ENCODE measurements around the gene IP6K1.
"Not testable (repeated sequence)": the region's sequence is repeated elsewhere in the genome, so short reads cannot be mapped to it uniquely, and the experiment has no call there.

The IP6K1 gene

DNA sequence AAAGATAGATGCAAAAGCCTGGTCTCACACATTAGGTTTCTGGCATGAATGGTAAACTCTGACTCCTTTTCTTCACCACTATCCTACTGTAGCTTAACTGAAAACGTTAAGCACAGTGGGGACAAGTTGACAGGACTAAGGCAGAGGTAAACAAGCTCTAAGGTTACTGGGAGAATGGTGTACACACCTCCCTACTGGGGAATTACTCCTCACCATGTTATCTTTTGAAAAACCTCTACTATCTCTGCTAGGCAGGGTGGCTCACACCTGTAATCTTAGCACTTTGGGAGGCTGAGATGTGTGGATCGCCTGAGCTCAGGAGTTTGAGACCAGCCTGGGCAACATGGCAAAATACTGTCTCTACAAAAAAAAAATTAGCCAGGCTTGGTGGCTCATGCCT is 29.1 kb downstream of the IP6K1 start:
- Histone ChIP-seq H3K36me3 (ENCODE audit: insufficient read depth, low read length) (no peaks in the 10 kb centered on the region), H3K27ac (ENCODE audit: low read depth, low read length) (no peak overlapping the region), H3K4me1 (ENCODE audit: insufficient read depth, low read length) (peaks cover 12% of the 10 kb centered on the region), H3K27me3 (ENCODE audit: control insufficient read depth in 1 of 2, insufficient read depth in 2 of 2, low read length in 2 of 2) (no peaks in the 10 kb centered on the region), H3K9me3 (ENCODE audit: low read length) (no peaks in the 10 kb centered on the region), H3K4me3 (ENCODE audit: low read depth in 1 of 2, low read length in 2 of 2) (no peak overlapping the region), H3K9ac (ENCODE audit: low read length) (no peak overlapping the region)

DNA sequence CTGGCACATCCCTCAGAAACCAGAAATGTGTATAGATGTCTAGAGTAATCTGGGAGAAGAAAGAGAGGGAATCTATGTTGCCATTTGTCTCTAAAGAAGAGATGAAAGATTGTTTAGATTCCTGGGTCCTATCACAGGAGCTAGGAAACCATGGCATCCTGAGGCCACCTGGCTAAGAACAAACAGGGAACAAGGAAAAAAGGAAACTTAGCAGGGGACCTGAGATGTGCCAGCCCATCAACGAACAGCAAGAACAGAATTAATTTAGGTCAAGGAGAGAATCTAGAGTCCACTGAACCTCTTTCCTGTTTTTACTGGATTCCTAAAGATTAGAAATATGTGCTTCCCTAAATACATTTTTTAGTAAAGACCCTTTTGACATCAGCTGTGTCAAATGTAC is 30.3 kb downstream of the IP6K1 start:
- Histone ChIP-seq H3K27me3 (ENCODE audit: control insufficient read depth in 1 of 2, insufficient read depth in 2 of 2, low read length in 2 of 2) (no peaks in the 10 kb centered on the region), H3K27ac (ENCODE audit: low read depth, low read length) (no peak overlapping the region), H3K36me3 (ENCODE audit: insufficient read depth, low read length) (no peaks in the 10 kb centered on the region), H3K4me3 (ENCODE audit: low read depth in 1 of 2, low read length in 2 of 2) (no peak overlapping the region), H3K9ac (ENCODE audit: low read length) (no peak overlapping the region), H3K9me3 (ENCODE audit: low read length) (no peaks in the 10 kb centered on the region), H3K4me1 (ENCODE audit: insufficient read depth, low read length) (peaks cover 12% of the 10 kb centered on the region)

DNA sequence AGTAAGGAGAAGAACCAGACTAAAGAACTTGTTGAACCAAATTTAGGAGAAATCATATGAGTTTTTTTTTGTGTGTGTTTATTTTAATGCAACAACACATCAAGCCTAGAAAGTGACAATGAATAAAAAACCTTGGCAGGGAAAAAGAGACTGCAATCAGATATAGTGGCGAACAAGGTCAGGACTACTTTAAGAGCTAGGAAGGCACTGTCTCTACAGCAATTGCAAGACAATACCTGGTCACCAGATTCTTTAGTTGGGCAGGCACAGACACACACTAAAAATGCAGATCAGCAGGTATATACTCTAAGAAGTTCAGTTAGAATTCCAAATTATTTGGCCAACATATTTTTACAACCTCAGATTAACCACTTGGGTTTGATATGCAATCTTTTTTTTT is 31.8 kb downstream of the IP6K1 start:
- no peaks in the 10 kb centered on the region for H3K27me3 ChIP-seq (ENCODE audit: control insufficient read depth in 1 of 2, insufficient read depth in 2 of 2, low read length in 2 of 2)
- H3K4me3 ChIP-seq (ENCODE audit: low read depth in 1 of 2, low read length in 2 of 2): no peak overlapping the region
- no peaks in the 10 kb centered on the region for H3K36me3 ChIP-seq (ENCODE audit: insufficient read depth, low read length)
- H3K4me1 ChIP-seq (ENCODE audit: insufficient read depth, low read length): peaks cover 12% of the 10 kb centered on the region
- H3K9me3 ChIP-seq (ENCODE audit: low read length): no peaks in the 10 kb centered on the region
- no peak overlapping the region for H3K27ac ChIP-seq (ENCODE audit: low read depth, low read length)
- no peak overlapping the region for H3K9ac ChIP-seq (ENCODE audit: low read length)

DNA sequence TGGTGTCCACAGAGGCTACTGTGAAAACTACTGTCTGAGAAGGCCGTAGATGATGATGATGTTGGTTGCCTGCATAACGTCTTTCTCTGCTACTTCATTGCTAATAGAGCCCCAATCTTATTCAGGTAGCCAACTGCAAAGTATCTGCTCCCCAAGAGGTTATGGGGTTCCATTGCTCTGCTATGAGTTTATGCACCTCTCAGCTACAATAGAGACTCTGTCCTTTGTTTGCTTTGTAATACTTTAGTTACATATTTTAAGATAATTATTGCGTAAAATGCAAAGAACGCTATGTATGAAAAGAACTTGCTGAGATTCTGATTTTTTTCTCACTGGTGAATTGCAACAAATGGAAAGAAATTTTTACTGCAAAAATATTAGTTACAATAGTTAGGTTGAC is 34.8 kb downstream of the IP6K1 start:
- no peaks in the 10 kb centered on the region for H3K27me3 ChIP-seq (ENCODE audit: control insufficient read depth in 1 of 2, insufficient read depth in 2 of 2, low read length in 2 of 2)
- H3K9me3 ChIP-seq (ENCODE audit: low read length): no peaks in the 10 kb centered on the region
- H3K27ac ChIP-seq (ENCODE audit: low read depth, low read length): no peak overlapping the region
- H3K36me3 ChIP-seq (ENCODE audit: insufficient read depth, low read length): peaks cover 3% of the 10 kb centered on the region
- H3K4me3 ChIP-seq (ENCODE audit: low read depth in 1 of 2, low read length in 2 of 2): no peak overlapping the region
- no peak overlapping the region for H3K9ac ChIP-seq (ENCODE audit: low read length)
- H3K4me1 ChIP-seq (ENCODE audit: insufficient read depth, low read length): peaks cover 20% of the 10 kb centered on the region

DNA sequence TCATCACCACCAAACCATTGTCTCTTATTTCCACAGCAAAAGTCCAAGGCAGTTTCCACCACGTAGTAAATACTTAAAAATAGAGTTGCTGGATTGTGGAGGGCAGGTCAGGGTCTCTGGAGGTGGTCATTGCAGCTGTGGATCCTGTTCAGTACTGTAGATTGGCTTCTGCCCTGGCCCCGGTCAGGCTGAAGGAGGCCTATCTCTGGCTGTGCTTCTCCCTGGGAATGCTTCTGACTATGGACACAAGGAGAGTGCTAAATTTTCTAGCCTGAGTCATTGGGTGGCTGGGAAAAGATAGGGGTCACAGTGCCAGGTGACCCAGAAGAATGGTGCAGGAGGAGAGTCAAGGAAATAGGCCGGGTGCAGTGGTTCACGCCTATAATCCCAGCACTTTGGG is 36.3 kb downstream of the IP6K1 start:
- Histone ChIP-seq H3K27me3 (ENCODE audit: control insufficient read depth in 1 of 2, insufficient read depth in 2 of 2, low read length in 2 of 2) (no peaks in the 10 kb centered on the region), H3K9ac (ENCODE audit: low read length) (no peak overlapping the region)

DNA sequence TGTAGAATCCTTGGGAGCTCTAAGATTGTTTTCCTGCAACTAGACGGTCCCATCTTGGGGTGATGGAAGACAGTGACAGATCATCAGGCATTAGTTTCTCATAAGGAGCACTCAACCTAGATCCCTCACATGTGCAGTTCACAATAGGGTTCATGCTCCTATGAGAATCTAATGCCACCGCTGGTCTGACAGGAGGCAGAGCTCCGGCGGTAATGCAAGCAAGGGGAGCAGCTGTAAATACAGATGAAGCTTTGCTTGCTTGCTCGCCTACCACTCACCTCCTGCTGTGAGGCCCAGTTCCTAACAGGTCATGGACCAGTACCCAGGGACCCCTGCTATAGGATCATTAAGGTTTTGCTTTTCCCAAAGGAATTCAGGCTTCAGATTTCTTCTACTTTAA is 37.5 kb downstream of the IP6K1 start:
- H3K9ac ChIP-seq (ENCODE audit: low read length); H3K9me3 ChIP-seq (ENCODE audit: low read length); H3K36me3 ChIP-seq (ENCODE audit: insufficient read depth, low read length); H3K4me3 ChIP-seq (ENCODE audit: low read depth in 1 of 2, low read length in 2 of 2); H3K27ac ChIP-seq (ENCODE audit: low read depth, low read length); H3K27me3 ChIP-seq (ENCODE audit: control insufficient read depth in 1 of 2, insufficient read depth in 2 of 2, low read length in 2 of 2): not testable (repeated sequence)
- H3K4me1 ChIP-seq (ENCODE audit: insufficient read depth, low read length): peaks cover 20% of the 10 kb centered on the region

More for the DNA sequence above, 36.3 kb downstream of the IP6K1 start:
- Histone ChIP-seq H3K9me3 (ENCODE audit: low read length) (no peaks in the 10 kb centered on the region), H3K4me3 (ENCODE audit: low read depth in 1 of 2, low read length in 2 of 2) (no peak overlapping the region), H3K27ac (ENCODE audit: low read depth, low read length) (no peak overlapping the region), H3K36me3 (ENCODE audit: insufficient read depth, low read length) (peaks cover 5% of the 10 kb centered on the region), H3K4me1 (ENCODE audit: insufficient read depth, low read length) (peaks cover 20% of the 10 kb centered on the region)

DNA sequence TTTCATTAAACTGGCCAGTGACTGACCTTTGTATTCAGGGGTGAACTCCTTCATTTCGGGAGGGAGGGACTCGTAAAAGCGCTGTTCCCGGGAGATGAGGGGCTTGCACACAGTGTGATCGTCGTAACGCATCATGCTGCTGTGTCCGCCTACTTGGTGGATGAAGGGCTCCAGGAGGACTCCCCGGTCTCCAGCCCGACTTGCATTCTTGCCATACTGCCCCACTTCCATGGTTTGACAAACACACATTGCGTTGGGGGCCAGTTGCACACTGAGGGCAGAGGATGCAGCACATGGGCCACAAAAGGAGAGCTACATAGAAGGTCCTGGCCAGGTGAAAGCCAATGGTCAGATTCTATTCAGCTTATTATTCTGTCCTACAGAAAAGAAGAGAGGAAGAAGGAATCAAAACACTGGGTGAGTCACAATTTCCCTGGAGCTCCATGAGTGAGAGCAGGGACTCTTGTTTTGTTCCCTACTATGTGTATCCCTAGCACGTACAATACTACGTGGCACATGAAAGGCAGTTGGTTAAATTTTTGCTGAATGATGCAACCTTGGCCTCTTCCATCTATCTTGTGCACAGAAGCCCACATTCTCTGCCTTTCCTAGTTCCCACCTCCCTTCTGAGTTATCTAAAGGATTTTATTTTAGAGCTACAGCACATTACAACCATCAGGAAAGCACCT is 38.4 kb downstream of the IP6K1 start:
- Histone ChIP-seq H3K9ac (ENCODE audit: low read length) (no peak overlapping the region), H3K4me1 (ENCODE audit: insufficient read depth, low read length) (peaks cover 11% of the 10 kb centered on the region), H3K36me3 (ENCODE audit: insufficient read depth, low read length) (peaks cover 5% of the 10 kb centered on the region), H3K27ac (ENCODE audit: low read depth, low read length) (no peak overlapping the region), H3K4me3 (ENCODE audit: low read depth in 1 of 2, low read length in 2 of 2) (no peak overlapping the region), H3K9me3 (ENCODE audit: low read length) (no peaks in the 10 kb centered on the region), H3K27me3 (ENCODE audit: control insufficient read depth in 1 of 2, insufficient read depth in 2 of 2, low read length in 2 of 2) (no peaks in the 10 kb centered on the region)

DNA sequence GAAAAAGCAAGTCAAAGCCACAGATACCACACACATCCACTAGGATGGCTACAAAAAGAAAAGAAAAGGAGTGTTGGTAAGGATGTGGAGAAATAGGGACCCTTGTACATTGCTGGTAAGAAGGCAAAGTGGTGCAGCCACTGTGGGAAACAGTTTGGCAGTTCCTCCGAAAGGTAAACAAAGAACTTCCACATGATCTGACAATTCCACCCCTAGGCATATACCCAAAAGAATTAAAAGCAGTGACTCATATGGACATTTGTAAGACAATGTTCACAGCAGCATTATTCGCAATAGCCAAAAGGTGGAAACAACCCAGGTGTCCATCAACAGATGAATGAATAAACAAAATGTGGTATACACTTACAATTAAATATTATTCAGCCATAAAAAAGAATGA is 40.4 kb downstream of the IP6K1 start:
- H3K4me1 ChIP-seq (ENCODE audit: insufficient read depth, low read length): peaks cover 9% of the 10 kb centered on the region
- peaks cover 5% of the 10 kb centered on the region for H3K36me3 ChIP-seq (ENCODE audit: insufficient read depth, low read length)

DNA sequence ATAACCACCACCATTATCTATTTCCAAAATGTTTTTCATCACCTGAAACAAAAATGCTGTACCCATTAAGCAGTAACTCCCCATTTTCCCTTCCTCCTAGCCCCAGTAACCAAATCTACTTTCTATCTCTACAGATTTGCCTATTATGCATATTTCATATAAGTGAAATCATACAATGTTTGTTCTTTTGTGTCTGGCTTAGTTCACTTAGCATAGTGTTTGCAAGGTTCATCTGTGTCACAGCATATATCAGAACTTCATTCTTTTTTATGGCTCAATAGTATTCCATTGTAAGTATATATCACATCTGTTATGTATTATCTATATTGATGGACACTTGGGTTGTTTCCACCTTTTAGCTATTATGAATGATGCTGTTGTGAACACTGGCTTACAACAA is 45.9 kb downstream of the IP6K1 start:
- Histone ChIP-seq H3K27me3 (ENCODE audit: control insufficient read depth in 1 of 2, insufficient read depth in 2 of 2, low read length in 2 of 2) (no peaks in the 10 kb centered on the region), H3K9me3 (ENCODE audit: low read length) (no peaks in the 10 kb centered on the region), H3K36me3 (ENCODE audit: insufficient read depth, low read length) (peaks cover 28% of the 10 kb centered on the region), H3K27ac (ENCODE audit: low read depth, low read length) (no peak overlapping the region), H3K9ac (ENCODE audit: low read length) (no peak overlapping the region), H3K4me1 (ENCODE audit: insufficient read depth, low read length) (no peaks in the 10 kb centered on the region), H3K4me3 (ENCODE audit: low read depth in 1 of 2, low read length in 2 of 2) (no peak overlapping the region)

More for the DNA sequence above, 40.4 kb downstream of the IP6K1 start:
- H3K4me3 ChIP-seq (ENCODE audit: low read depth in 1 of 2, low read length in 2 of 2): no peak overlapping the region
- no peaks in the 10 kb centered on the region for H3K27me3 ChIP-seq (ENCODE audit: control insufficient read depth in 1 of 2, insufficient read depth in 2 of 2, low read length in 2 of 2)
- no peaks in the 10 kb centered on the region for H3K9me3 ChIP-seq (ENCODE audit: low read length)
- no peak overlapping the region for H3K27ac ChIP-seq (ENCODE audit: low read depth, low read length)
- H3K9ac ChIP-seq (ENCODE audit: low read length): no peak overlapping the region

DNA sequence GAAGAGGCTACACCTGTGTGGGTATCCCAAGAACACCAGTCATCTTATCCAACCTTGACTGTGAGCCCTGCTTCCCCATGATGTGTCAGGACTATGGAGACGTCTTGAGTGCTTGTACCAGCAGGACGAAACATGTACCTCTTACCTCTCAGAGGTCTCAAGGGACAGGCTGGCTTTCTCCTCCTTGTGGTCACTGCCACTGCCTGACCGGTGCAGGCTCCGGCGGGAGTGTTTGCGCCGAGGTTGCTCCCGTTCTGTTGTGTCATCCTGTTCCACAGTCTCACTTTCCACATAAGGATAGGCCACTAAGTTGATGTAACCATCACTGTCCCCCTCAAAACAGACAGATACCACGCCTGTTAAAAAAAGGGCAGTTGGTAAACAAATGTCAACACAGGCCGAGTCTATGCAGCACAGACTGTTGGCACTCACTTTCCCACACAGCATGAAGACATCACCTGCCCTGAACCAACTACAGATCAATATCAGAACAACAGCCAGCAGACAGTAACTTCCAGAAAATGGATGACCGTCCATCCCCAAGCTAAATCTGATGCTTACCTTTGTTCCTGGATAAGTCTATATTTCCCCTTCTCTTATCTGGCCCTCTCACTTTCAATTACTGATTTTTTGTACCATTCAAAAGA is 48.2 kb downstream of the IP6K1 start:
- Histone ChIP-seq H3K9me3 (ENCODE audit: low read length) (no peaks in the 10 kb centered on the region), H3K4me1 (ENCODE audit: insufficient read depth, low read length) (no peaks in the 10 kb centered on the region), H3K4me3 (ENCODE audit: low read depth in 1 of 2, low read length in 2 of 2) (no peak overlapping the region), H3K9ac (ENCODE audit: low read length) (no peak overlapping the region), H3K36me3 (ENCODE audit: insufficient read depth, low read length) (peaks cover 45% of the 10 kb centered on the region), H3K27me3 (ENCODE audit: control insufficient read depth in 1 of 2, insufficient read depth in 2 of 2, low read length in 2 of 2) (no peaks in the 10 kb centered on the region), H3K27ac (ENCODE audit: low read depth, low read length) (no peak overlapping the region)

DNA sequence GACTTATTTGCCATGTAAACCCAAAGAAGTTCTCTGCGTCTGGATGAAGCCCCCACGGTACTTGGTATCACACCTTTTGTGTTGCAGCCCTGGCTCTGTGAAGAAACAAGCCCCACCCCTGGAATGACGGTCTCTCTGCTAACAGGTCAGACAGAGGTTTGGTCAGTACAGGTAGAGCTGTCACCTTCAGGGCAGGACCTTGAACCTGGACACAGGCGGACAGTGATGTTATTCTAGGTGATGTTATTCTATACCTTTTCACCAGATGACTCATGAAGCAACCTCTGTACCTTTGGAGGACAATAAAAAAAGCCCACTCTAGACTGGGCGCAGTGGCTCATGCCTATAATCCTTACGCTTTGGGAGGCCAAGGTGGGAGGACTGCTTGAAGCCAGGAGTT is 51.6 kb downstream of the IP6K1 start:
- no peaks in the 10 kb centered on the region for H3K9me3 ChIP-seq (ENCODE audit: low read length)
- H3K9ac ChIP-seq (ENCODE audit: low read length): no peak overlapping the region
- H3K4me1 ChIP-seq (ENCODE audit: insufficient read depth, low read length): no peaks in the 10 kb centered on the region
- H3K4me3 ChIP-seq (ENCODE audit: low read depth in 1 of 2, low read length in 2 of 2): no peak overlapping the region
- no peaks in the 10 kb centered on the region for H3K27me3 ChIP-seq (ENCODE audit: control insufficient read depth in 1 of 2, insufficient read depth in 2 of 2, low read length in 2 of 2)
- peaks cover 67% of the 10 kb centered on the region for H3K36me3 ChIP-seq (ENCODE audit: insufficient read depth, low read length)
- H3K27ac ChIP-seq (ENCODE audit: low read depth, low read length): no peak overlapping the region

DNA sequence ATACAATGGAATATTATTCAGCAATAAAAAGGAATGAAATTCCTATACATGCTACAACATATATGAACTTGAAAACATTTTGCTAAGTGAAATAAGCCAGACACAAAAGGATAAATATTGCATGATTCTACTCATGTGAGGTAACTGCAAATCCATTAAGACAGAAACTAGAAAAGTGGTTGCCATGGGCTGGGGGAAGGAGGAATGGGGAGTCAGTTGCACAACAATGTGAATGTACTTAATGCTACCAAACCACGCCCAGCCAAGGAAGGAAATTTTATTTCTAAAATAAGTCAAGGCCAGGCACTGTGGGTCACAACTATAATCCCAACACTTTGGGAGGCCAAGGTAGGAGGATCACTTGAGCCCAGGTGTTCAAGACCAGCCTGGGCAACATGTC is 52.8 kb downstream of the IP6K1 start:
- no peaks in the 10 kb centered on the region for H3K4me1 ChIP-seq (ENCODE audit: insufficient read depth, low read length)
- no peaks in the 10 kb centered on the region for H3K27me3 ChIP-seq (ENCODE audit: control insufficient read depth in 1 of 2, insufficient read depth in 2 of 2, low read length in 2 of 2)
- H3K9me3 ChIP-seq (ENCODE audit: low read length): no peaks in the 10 kb centered on the region
- no peak overlapping the region for H3K27ac ChIP-seq (ENCODE audit: low read depth, low read length)
- H3K36me3 ChIP-seq (ENCODE audit: insufficient read depth, low read length): peaks cover 63% of the 10 kb centered on the region
- H3K4me3 ChIP-seq (ENCODE audit: low read depth in 1 of 2, low read length in 2 of 2): no peak overlapping the region
- H3K9ac ChIP-seq (ENCODE audit: low read length): no peak overlapping the region

Data from muscle layer of colon (tissue), 2 donors.